B cell (primary cell): ENCODE data around the gene CEP89. TPM values are rescaled to one million over a fixed set of nuclear protein-coding genes. Genes with fewer than 3 reads are reported as not detected.

ENCODE experiments used
- ATAC-seq: fragments of 200-7000 bp; cut with Tn5 transposase; one replicate; pipeline ENCODE4 v1.10.0; 2021; ENCODE audit warnings: low read depth, mild to moderate bottlenecking, moderate number of reproducible peaks, moderate library complexity
- CTCF ChIA-PET: fragments of 350-600 bp; sonication (Branson Sonifier 250); formaldehyde crosslinking; loops from one replicate; lab custom pipeline; 2021; ENCODE audit warnings: antibody characterized with exemption, inconsistent platforms; lab: Charles Lee
- POLR2A ChIA-PET: fragments of 350-600 bp; sonication (Branson Sonifier 250); formaldehyde crosslinking; loops from one replicate; lab custom pipeline; 2021; ENCODE audit warnings: antibody characterized with exemption; lab: Charles Lee
- DNase-seq: peaks from one replicate; pipeline ENCODE4 v3.0.0; 2013
- H2AFZ ChIP-seq: 2 replicates; pipeline ENCODE4 v1.6.1; 2012; ENCODE audit warnings: mild to moderate bottlenecking, low read depth, low read length; ENCODE audit not compliant: insufficient read depth, poor library complexity, severe bottlenecking
- H3K27ac ChIP-seq, 2 donors: 1 replicate in 1 of 2; 2 replicates in 1 of 2; pipeline ENCODE4 v1.5.1; 2012 to 2013; ENCODE audit warnings: low read length in 2 of 2, mild to moderate bottlenecking in 2 of 2, moderate library complexity in 1 of 2
- H3K27me3 ChIP-seq, 4 experiments: fragments of 200-600 bp in 1 of 4; sonication (generic) in 1 of 4; replicated peaks in 1 of 4; 1 replicate in 2 of 4; 2 replicates in 2 of 4; pipeline versions ENCODE4 v1.6.1 to v1.7.0; 2013 to 2016; ENCODE audit warnings: low read length in 3 of 4, mild to moderate bottlenecking in 2 of 4, mixed read lengths in 1 of 4, moderate library complexity in 1 of 4; ENCODE audit not compliant: insufficient read depth in 4 of 4, control insufficient read depth in 3 of 4; ENCODE audit errors: control extremely low read depth in 1 of 4
- H3K36me3 ChIP-seq, 2 experiments: replicated peaks in 1 of 2; 1 replicate in 1 of 2; 2 replicates in 1 of 2; pipeline versions ENCODE4 v1.6.1 to v1.7.1; 2013; ENCODE audit warnings: low read length in 1 of 2; ENCODE audit not compliant: insufficient read depth in 2 of 2, control insufficient read depth in 1 of 2; ENCODE audit errors: control extremely low read depth in 1 of 2, extremely low read depth in 1 of 2
- H3K4me1 ChIP-seq, 2 donors: fragments of 200-600 bp in 1 of 2; sonication (generic) in 1 of 2; 1 replicate in 1 of 2; 2 replicates in 1 of 2; pipeline versions ENCODE4 v1.5.1 to v1.6.1; 2013 to 2017; ENCODE audit warnings: low read length in 2 of 2; ENCODE audit not compliant: control insufficient read depth in 2 of 2, insufficient read depth in 2 of 2
- H3K4me2 ChIP-seq: replicated peaks from 2 replicates; pipeline ENCODE3; 2012; ENCODE audit warnings: mild to moderate bottlenecking, low read depth, low read length; ENCODE audit not compliant: poor library complexity, severe bottlenecking
- H3K4me3 ChIP-seq, 5 experiments: fragments of 200-600 bp in 1 of 5; sonication (generic) in 1 of 5; 1 replicate in 3 of 5; 2 replicates in 2 of 5; pipeline versions ENCODE4 v1.5.1 to v1.7.0; 2011 to 2016; ENCODE audit warnings: low read length in 4 of 5, mild to moderate bottlenecking in 4 of 5, low read depth in 2 of 5, control low read depth in 1 of 5, moderate library complexity in 1 of 5; ENCODE audit not compliant: insufficient read depth in 1 of 5; ENCODE audit errors: control extremely low read depth in 1 of 5, extremely low read depth in 1 of 5
- H3K79me2 ChIP-seq: fragments of 200-600 bp; sonication (generic); one replicate; pipeline ENCODE4 v1.6.0; 2016; ENCODE audit warnings: low read length; ENCODE audit not compliant: control insufficient read depth, insufficient read depth
- H3K9ac ChIP-seq: fragments of 200-600 bp; sonication (generic); 2 replicates; pipeline ENCODE4 v1.6.1; 2017; ENCODE audit warnings: mild to moderate bottlenecking, low read length, moderate library complexity
- H3K9me3 ChIP-seq, 3 donors: one replicate each; pipeline versions ENCODE4 v1.6.1 to v1.7.1; 2013; ENCODE audit warnings: low read length in 2 of 3; ENCODE audit not compliant: control insufficient read depth in 2 of 3, insufficient read depth in 1 of 3; ENCODE audit errors: control extremely low read depth in 1 of 3
- H4K20me1 ChIP-seq: 2 replicates; pipeline ENCODE4 v1.6.0; 2012; ENCODE audit warnings: mild to moderate bottlenecking, low read length; ENCODE audit not compliant: insufficient read depth, control insufficient read depth, poor library complexity, severe bottlenecking
- H3K27ac Mint-ChIP-seq: one replicate; pipeline ENCODE4 v1.8.0; 2021; ENCODE audit warnings: mixed read lengths
- H3K27me3 Mint-ChIP-seq: one replicate; pipeline ENCODE4 v1.8.0; 2021; ENCODE audit warnings: mixed read lengths
- H3K4me1 Mint-ChIP-seq: one replicate; pipeline ENCODE4 v1.8.0; 2021; ENCODE audit warnings: mixed read lengths
- H3K4me3 Mint-ChIP-seq: one replicate; pipeline ENCODE4 v1.8.0; 2021; ENCODE audit warnings: mixed read lengths
- H3K9me3 Mint-ChIP-seq: one replicate; pipeline ENCODE4 v1.8.0; 2022; ENCODE audit warnings: mixed read lengths; ENCODE audit not compliant: insufficient read depth
- CTCF ChIP-seq: fragments of 200-600 bp; IDR thresholded peaks from one replicate; pipeline ENCODE4 v1.8.0; 2022; ENCODE audit warnings: antibody characterized with exemption, mild to moderate bottlenecking
- EZH2 ChIP-seq: IDR thresholded peaks from 2 replicates; pipeline ENCODE4 v1.6.1; 2012; ENCODE audit warnings: borderline replicate concordance, low read depth, mild to moderate bottlenecking, moderate library complexity, low read length; ENCODE audit not compliant: insufficient read depth, poor library complexity, severe bottlenecking
- WGBS: methylation state at CpG from one replicate; pipeline ENCODE4 v1.1.5; 2013; ENCODE audit warnings: missing lambda C conversion rate; ENCODE audit not compliant: insufficient coverage; 5-methylcytosine and 5-hydroxymethylcytosine counted together
- intact Hi-C: fragments of 100-400 bp; cut with micrococcal nuclease; formaldehyde crosslinking; loops from one replicate; pipeline ENCODE4 v1.10.0; 2022
- polyA plus RNA-seq: library from polyadenylated mRNA; depleted of rRNA; stranded (reverse); fragments of >200 nt; gene quantifications from 2 replicates; pipeline ENCODE4 v1.2.3, GENCODE V29; 2012
- total RNA-seq, 2 donors: library from RNA; stranded (reverse); fragments of 120-200 nt in 1 of 2; gene quantifications; 1 replicate in 1 of 2; 2 replicates in 1 of 2; pipeline versions ENCODE4 v1.2.3 to v1.2.4, GENCODE V29; 2013 to 2022

CEP89 gene
- total and polyA plus RNA-seq, 2 donors (not counting 1 experiment from before 2014, with no cell fraction given) = 10.2 to 38.6 TPM

- H3K79me2 ChIP-seq = no peaks in the 10 kb centered on the region
- Mint-ChIP-seq H3K4me1 (no peaks in the 10 kb centered on the region), H3K27me3 (no peaks in the 10 kb centered on the region), H3K9me3 (peaks cover 4% of the 10 kb centered on the region), H3K27ac (no peak overlapping the region), H3K4me3 (no peak overlapping the region)
- no peak for DNase-seq
- H3K9me3 ChIP-seq = peaks cover 0 to 9% (median 5%) of the 10 kb centered on the region in 3 donors
- peaks cover 6 to 9% of the 10 kb centered on the region in 2 experiments for H3K36me3 ChIP-seq
- POLR2A ChIA-PET = no interaction called here
- no peak overlapping the region for H2AFZ ChIP-seq
- TF ChIP-seq EZH2 = no peak
- no peak for TF ChIP-seq CTCF
- intact Hi-C loops = no loop called here
- no peak overlapping the region for H3K4me2 ChIP-seq
- no peak overlapping the region for H3K9ac ChIP-seq
- no peak for ATAC-seq
- CTCF ChIA-PET = no interaction called here
- H3K27me3 ChIP-seq = no peaks in the 10 kb centered on the region
- no peak overlapping the region for H3K4me3 ChIP-seq
- no peaks in the 10 kb centered on the region for H4K20me1 ChIP-seq
- WGBS = 100% methylated on average over 1 of the region's 5 CpGs
- no peak overlapping the region for H3K27ac ChIP-seq
- no peaks in the 10 kb centered on the region for H3K4me1 ChIP-seq
Observed at GRCh38 chr19:32910094-32910493, 61.7 kb downstream of the CEP89 start.

DNA sequence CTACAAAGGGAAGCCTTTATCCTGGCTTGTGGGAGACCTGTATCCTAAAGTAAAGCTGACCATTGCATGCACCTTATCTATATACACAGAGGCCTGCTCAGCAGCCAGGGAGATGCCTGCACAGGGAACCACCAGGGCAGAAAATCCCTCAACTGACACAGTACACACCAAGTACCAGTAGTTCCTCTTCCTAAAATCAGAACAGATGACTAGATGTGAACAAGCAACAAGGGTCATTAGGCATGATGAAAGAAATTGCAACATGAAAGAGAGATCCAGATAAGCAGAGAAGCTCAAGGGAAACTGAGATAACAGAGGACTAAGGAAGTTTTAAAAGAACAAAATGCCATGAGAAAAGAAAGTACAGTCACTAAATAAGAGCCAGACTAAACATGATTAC lies 62.5 kb downstream of the CEP89 start:
- peaks cover 0 to 9% (median 5%) of the 10 kb centered on the region in 3 donors for H3K9me3 ChIP-seq
- no peaks in the 10 kb centered on the region for H3K27me3 ChIP-seq
- intact Hi-C loops = no loop called here
- CTCF ChIA-PET = no interaction called here
- no peak overlapping the region for H3K4me2 ChIP-seq
- H3K9ac ChIP-seq = no peak overlapping the region
- TF ChIP-seq CTCF (no peak), EZH2 (no peak)
- Mint-ChIP-seq H3K4me3 (no peak overlapping the region), H3K27me3 (no peaks in the 10 kb centered on the region), H3K4me1 (no peaks in the 10 kb centered on the region), H3K27ac (no peak overlapping the region), H3K9me3 (peaks cover 4% of the 10 kb centered on the region)
- peaks cover 6 to 8% of the 10 kb centered on the region in 2 experiments for H3K36me3 ChIP-seq
- POLR2A ChIA-PET = no interaction called here
- no peaks in the 10 kb centered on the region for H3K79me2 ChIP-seq
- DNase-seq (no peak), ATAC-seq (no peak)
- no peaks in the 10 kb centered on the region for H4K20me1 ChIP-seq
- no peak overlapping the region for H3K27ac ChIP-seq
- no peak overlapping the region for H2AFZ ChIP-seq
- no peak overlapping the region for H3K4me3 ChIP-seq
- H3K4me1 ChIP-seq = no peaks in the 10 kb centered on the region
